Measurements from ENCODE around the gene WIPF1.

DNA sequence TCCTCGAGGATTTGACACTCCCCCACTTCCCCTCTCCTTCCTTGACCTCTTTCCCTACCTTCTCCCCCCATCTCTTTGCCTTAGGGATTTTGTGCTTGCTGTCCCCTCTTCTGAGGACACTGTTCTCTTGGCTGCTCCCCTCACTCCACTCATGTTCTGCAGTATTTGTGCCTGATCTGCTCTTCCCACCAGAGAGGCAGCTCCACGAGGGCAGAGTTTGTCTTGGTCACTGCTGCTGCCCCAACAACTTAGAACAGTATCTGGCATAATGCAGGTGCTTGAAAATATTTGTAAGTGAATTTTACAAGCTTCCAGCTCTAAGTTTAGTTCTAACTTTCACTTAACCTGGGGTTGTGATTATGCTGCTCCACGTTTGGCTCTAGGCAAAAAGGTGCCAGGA, 10.0 kb upstream of the WIPF1 start:
- TF ChIP-seq, protein P1, sequence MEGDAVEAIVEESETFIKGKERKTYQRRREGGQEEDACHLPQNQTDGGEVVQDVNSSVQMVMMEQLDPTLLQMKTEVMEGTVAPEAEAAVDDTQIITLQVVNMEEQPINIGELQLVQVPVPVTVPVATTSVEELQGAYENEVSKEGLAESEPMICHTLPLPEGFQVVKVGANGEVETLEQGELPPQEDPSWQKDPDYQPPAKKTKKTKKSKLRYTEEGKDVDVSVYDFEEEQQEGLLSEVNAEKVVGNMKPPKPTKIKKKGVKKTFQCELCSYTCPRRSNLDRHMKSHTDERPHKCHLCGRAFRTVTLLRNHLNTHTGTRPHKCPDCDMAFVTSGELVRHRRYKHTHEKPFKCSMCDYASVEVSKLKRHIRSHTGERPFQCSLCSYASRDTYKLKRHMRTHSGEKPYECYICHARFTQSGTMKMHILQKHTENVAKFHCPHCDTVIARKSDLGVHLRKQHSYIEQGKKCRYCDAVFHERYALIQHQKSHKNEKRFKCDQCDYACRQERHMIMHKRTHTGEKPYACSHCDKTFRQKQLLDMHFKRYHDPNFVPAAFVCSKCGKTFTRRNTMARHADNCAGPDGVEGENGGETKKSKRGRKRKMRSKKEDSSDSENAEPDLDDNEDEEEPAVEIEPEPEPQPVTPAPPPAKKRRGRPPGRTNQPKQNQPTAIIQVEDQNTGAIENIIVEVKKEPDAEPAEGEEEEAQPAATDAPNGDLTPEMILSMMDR (IDR thresholded peaks at IDR 0.05) = no peak
- no peak for TF ChIP-seq POLR2A (IDR thresholded peaks at IDR 0.05)

Data from esophagus squamous epithelium (tissue), 4 donors.